ENCODE results near the gene COPE.
"Not testable (repeated sequence)": the region's sequence is repeated elsewhere in the genome, so short reads cannot be mapped to it uniquely, and the experiment has no call there.

Gene COPE

GRCh38 chr19:18940769-18941627 is 21.8 kb upstream of the COPE start, which contains the start of gene HOMER3:
TSS of gene HOMER3 (minus strand) at chr19:18941217. CDS start at chr19:18938982, 2,235 bp downstream.
- peak; percentile 72 for DNase-seq

GRCh38 chr19:18939922-18940768 is 21.0 kb upstream of the COPE start:
- no peak for DNase-seq

- no peak for DNase-seq
Measured at GRCh38 chr19:18939163-18939562, 20.0 kb upstream of the COPE start.

GRCh38 chr19:18933297-18933696 is 14.1 kb upstream of the COPE start:
- DNase-seq: no peak

GRCh38 chr19:18932216-18932841 is 13.1 kb upstream of the COPE start:
- DNase-seq: peak; percentile 81

- no peak for DNase-seq
Measured at GRCh38 chr19:18931316-18932162, 12.4 kb upstream of the COPE start.

GRCh38 chr19:18929311-18929710 is 10.1 kb upstream of the COPE start:
- DNase-seq: no peak

GRCh38 chr19:18928018-18928805 is 9.0 kb upstream of the COPE start:
- DNase-seq: no peak

- DNase-seq: no peak
Measured at GRCh38 chr19:18924684-18925213, 5.6 kb upstream of the COPE start.

- no peak for DNase-seq
Measured at GRCh38 chr19:18922228-18922985, 3.2 kb upstream of the COPE start.

- DNase-seq: no peak
Measured at GRCh38 chr19:18921593-18921992, 2.4 kb upstream of the COPE start.

GRCh38 chr19:18920400-18920799 is 1.2 kb upstream of the COPE start:
- DNase-seq: no peak

GRCh38 chr19:18919900-18920214 is 670 bp upstream of the COPE start:
- no peak for DNase-seq

- DNase-seq: not testable (repeated sequence)
Measured at GRCh38 chr19:18917593-18917992, 1.6 kb downstream of the COPE start.

GRCh38 chr19:18915639-18916038 is 3.5 kb downstream of the COPE start:
- DNase-seq: no peak

GRCh38 chr19:18913466-18913865 is 5.7 kb downstream of the COPE start:
- no peak for DNase-seq

GRCh38 chr19:18912933-18913332 is 6.3 kb downstream of the COPE start:
- no peak for DNase-seq

GRCh38 chr19:18910801-18911436 is 8.3 kb downstream of the COPE start:
- no peak for DNase-seq

- DNase-seq: no peak
Measured at GRCh38 chr19:18910010-18910409, 9.2 kb downstream of the COPE start.

Data from activated T-cell treated with anti-CD3 and anti-CD28 coated beads for 4 hours (primary cell).